Astrocyte (in vitro differentiated cells and primary cell): ENCODE measurements around the gene NOXO1.

Source experiments
- CTCF ChIP-seq: IDR thresholded peaks from 2 replicates; pipeline ENCODE4 v1.5.1; 2011; ENCODE audit warnings: low read depth, mild to moderate bottlenecking, inconsistent platforms, low read length, moderate library complexity; ENCODE audit not compliant: insufficient read depth
- EZH2 ChIP-seq: IDR thresholded peaks from 2 replicates; pipeline ENCODE4 v1.6.1; 2012; ENCODE audit warnings: mild to moderate bottlenecking, low read length, inconsistent platforms; ENCODE audit not compliant: insufficient read depth

DNA sequence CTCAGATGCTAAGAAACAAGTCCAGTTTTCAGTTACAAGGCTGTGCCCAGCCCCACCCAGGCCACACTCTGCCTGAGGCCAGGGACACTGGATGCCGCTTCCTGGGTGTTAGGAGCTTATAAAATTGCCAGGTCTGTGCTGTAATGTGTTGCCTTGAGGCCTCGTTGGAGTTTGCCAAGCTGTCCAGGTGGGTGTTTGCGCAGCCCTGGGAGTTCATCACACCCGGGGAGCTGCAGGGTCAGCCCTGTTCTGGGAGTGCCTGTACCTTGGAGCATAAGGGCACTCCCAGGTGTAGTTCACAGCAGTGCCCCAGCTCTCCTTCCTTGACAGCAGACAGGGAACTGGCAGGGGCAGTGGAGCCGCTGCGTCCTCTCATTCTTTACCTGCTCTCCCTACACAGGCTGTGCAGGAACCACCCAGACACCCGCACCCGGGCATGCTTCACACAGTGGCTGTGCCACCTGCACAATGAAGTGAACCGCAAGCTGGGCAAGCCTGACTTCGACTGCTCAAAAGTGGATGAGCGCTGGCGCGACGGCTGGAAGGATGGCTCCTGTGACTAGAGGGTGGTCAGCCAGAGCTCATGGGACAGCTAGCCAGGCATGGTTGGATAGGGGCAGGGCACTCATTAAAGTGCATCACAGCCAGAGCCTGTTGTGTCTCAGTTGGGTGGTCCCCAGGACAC lies 4.3 kb upstream of the NOXO1 start:
- TF ChIP-seq CTCF (no peak), EZH2 (no peak)
